Neural progenitor cell (in vitro differentiated cells): Measurements from ENCODE around the gene MCRIP2.

ENCODE experiments used
- CTCF ChIP-seq: fragments of 200-600 bp; sonication (generic); IDR thresholded peaks from 2 replicates; pipeline ENCODE4 v1.5.1; 2017; ENCODE audit warnings: antibody characterized with exemption, mild to moderate bottlenecking
- EZH2phosphoT487 ChIP-seq: fragments of 200-600 bp; sonication (generic); IDR thresholded peaks from 2 replicates; pipeline ENCODE4 v1.6.1; 2017; ENCODE audit warnings: antibody characterized with exemption

GRCh38 chr16:592518-593306, 48.9 kb upstream of the MCRIP2 start:
- TF ChIP-seq CTCF (no peak), EZH2phosphoT487 (no peak)
